ENCODE results near the gene TMEM198. TPM values are rescaled to one million over a fixed set of nuclear protein-coding genes. Genes with fewer than 3 reads are reported as not detected.

The TMEM198 gene
- total RNA-seq, 4 donors from 2014 or later, result 1.9 to 6.2 (median 2.9) TPM

DNA sequence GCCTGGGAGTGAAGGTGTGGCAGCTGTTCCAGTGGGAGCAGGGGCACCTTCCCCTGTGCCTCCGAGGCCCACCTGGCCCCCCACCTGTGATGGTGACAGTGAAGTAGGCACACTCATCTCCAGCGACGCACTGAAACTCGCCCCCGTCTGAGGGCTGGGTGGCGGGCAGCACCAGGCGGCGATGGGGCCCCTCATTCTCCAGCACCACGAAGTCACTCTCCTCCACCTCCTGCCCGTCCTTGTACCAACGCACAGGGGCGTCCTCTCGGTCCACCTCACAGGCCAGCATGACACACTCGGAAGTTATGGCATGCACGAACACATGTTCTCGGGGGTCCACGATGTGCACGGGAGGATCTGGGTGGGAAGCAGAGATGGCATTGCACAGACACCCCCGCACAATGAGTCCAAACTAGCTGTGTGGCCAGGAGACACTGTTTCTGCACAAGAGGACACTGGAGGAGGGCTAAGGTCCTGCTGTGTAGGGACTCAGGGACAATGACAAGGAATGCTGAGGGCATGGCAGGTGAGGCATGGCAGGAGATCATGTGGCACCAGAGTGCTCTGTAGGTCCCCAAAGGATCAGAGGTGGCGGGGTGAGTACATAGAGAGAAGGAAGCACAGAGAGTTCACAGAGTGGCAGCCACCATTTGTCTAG lies 19.6 kb downstream of the TMEM198 start:
- DNase-seq (ENCODE audit: low spot score) (no peak), ATAC-seq (ENCODE audit: low FRiP score) (no peak)
- TF ChIP-seq, protein P1, sequence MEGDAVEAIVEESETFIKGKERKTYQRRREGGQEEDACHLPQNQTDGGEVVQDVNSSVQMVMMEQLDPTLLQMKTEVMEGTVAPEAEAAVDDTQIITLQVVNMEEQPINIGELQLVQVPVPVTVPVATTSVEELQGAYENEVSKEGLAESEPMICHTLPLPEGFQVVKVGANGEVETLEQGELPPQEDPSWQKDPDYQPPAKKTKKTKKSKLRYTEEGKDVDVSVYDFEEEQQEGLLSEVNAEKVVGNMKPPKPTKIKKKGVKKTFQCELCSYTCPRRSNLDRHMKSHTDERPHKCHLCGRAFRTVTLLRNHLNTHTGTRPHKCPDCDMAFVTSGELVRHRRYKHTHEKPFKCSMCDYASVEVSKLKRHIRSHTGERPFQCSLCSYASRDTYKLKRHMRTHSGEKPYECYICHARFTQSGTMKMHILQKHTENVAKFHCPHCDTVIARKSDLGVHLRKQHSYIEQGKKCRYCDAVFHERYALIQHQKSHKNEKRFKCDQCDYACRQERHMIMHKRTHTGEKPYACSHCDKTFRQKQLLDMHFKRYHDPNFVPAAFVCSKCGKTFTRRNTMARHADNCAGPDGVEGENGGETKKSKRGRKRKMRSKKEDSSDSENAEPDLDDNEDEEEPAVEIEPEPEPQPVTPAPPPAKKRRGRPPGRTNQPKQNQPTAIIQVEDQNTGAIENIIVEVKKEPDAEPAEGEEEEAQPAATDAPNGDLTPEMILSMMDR (IDR thresholded peaks at IDR 0.05), result no peak

DNA sequence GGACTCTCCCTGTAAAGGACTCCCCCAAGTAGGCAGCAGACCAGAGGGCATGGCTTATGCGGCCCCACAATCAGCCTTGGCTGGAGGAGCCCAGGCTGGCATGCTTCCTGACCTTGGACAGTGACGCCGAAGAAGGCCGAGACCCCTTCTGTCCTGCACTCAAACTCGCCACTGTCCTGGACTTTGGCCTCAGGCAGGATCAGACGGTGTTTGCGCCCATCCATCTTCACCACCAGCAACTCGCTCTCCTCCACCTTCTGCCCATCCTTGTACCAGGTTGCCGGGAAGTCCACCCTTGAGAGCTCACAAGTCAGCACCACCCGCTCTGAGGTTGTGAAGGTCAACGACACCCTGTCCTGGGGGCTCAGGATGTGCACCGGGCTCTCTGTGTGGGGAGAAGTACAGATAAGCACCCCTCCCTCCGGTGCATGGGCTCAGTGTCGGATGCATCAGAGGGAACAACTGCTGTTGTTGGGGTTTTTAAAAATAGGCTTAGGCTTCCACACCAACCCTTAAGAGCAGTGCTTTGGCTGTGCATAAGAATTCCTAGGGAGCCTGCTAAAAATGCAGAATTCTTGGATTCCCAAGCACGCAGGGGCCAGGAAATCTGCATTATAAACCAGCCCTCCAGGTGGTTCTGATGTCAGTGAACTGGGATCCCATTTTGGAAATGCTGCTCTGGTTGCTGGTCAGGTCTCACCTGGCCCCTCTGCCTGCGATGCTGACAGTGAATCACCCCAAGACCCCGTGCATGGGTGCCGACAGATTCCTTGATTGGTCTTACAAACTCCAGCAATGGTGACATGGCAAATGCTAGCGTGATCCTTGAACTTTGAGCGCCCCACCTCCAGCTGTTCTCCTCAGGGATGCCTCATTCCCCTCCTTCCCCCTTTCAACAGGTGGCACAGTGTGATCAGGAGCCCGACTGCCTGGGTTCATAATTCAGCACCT lies 21.6 kb downstream of the TMEM198 start:
- DNase-seq (ENCODE audit: low spot score) (no peak), ATAC-seq (ENCODE audit: low FRiP score) (no peak)
- TF ChIP-seq, protein P1 (IDR thresholded peaks at IDR 0.05), result no peak

DNA sequence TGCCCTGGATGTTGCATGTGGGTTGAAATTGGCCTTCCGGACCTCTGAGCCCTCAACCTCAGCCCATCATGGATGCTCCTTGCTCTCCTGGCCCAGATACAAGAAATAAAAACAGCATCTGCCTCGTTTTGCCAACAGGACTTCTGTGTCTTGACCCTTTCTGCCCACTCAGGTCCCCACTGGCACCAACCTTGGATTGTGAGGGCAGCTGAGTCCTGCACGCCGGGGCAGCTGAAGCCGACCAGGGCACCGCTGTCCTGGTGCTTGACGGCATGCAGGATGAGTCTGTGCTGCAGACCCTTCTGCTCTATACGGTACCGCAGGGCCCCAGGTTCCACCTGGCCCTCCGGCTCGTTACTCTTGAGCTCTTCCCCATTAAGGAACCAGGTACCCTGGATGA lies 22.8 kb downstream of the TMEM198 start:
- DNase-seq (ENCODE audit: low spot score) (no peak), ATAC-seq (ENCODE audit: low FRiP score) (no peak)
- TF ChIP-seq, protein P1 (IDR thresholded peaks at IDR 0.05), result no peak

DNA sequence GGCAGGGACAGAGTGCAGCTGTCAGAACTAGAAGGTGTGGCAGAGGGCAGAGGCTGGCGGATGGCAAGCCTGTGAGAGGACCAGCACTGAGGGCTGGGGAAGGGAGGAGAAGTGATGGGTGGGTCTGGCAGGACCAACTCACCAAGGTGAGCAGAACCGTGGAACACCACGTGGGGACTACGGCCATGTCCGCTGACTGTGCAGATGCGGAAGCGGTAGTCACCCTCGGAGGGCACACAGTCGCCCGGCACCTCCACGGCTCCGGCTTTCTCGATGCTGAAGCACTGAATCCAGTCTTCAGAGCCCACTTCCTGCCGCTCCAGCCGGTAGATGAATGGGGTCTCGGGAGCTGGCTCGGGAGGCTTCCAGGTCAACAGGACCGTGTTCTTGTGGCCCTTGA lies 23.3 kb downstream of the TMEM198 start:
- TF ChIP-seq, protein P1 (IDR thresholded peaks at IDR 0.05), result no peak
- DNase-seq (ENCODE audit: low spot score) (no peak), ATAC-seq (ENCODE audit: low FRiP score) (no peak)

DNA sequence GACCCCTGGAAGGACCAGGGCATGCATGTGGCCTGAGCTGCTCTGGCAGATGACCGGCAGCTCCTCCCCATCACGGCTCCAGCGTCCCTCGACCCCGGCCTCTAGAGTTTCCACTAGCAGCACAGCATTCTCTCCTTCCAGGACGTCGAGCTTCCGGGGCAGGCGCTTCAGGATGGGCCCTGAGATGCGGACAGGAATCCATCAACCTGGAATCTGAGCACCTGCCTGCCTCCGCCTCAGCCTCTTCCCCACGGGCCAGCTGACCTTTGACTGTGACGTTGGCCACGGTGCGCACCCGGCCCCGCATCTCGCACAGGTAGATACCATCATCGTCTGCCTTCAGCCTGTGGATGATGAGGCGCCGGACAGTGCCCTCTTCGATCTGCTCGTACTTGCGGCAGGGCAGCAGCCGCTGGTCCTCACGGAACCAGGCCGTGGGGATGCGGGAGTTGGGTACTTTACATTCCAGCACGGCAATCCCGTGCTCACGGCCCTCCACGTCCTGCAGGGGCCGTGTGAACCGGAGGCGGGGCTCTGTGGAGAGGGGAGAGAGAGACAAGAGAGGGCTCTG lies 24.0 kb downstream of the TMEM198 start:
- ATAC-seq (ENCODE audit: low FRiP score) (no peak), DNase-seq (ENCODE audit: low spot score) (no peak)
- TF ChIP-seq, protein P1 (IDR thresholded peaks at IDR 0.05), result no peak

DNA sequence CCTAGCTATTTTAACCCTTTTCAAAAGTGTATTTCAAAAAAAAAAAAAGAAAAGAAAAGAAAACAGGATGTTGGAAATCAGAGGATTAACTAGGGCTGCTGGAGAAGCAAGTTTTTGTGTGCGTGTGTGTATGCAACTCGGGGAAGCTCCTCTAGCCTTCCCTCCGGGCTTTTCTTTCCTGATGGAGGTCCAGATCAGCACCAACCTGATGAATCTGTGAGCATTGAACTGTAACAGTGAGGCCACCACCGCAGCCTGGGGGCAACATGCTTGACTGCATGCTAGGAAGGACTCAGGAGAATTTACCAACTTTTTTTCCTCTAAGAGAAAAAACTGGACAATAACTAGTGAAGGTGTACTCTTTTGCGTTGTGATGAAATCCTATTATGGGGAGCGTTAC lies 25.2 kb downstream of the TMEM198 start:
- no peak for DNase-seq (ENCODE audit: low spot score)
- TF ChIP-seq, protein P1 (IDR thresholded peaks at IDR 0.05), result no peak
- ATAC-seq (ENCODE audit: low FRiP score), result no peak
